GM12891 (cell line): ENCODE data around the gene PRKN.

Experiments
- PAX5 ChIP-seq: IDR thresholded peaks from 2 replicates; pipeline ENCODE4 v1.6.1; 2011; ENCODE audit warnings: low read length, moderate library complexity, mild to moderate bottlenecking; ENCODE audit not compliant: insufficient read depth, severe bottlenecking
- POLR2A ChIP-seq: IDR thresholded peaks from 2 replicates; pipeline ENCODE4 v1.6.1; 2011; ENCODE audit warnings: low read depth, low read length, control low read depth
- POLR2AphosphoS5 ChIP-seq: IDR thresholded peaks from 2 replicates; pipeline ENCODE4 v1.6.1; 2011; ENCODE audit warnings: low read depth, low read length, control low read depth
- TAF1 ChIP-seq: IDR thresholded peaks from 2 replicates; pipeline ENCODE4 v1.6.1; 2011; ENCODE audit warnings: low read depth, low read length, control low read depth

GRCh38 chr6:161446296-161446925 is 1281.2 kb downstream of the PRKN start:
- TF ChIP-seq TAF1 (no peak), POLR2A (no peak), POLR2AphosphoS5 (no peak), PAX5 (no peak)
